Spleen (tissue), 11 donors: Measurements from ENCODE around the gene LYRM4. TPM values are rescaled to one million over a fixed set of nuclear protein-coding genes. Genes with fewer than 3 reads are reported as not detected.

ENCODE experiments used
- DNase-seq: peaks from one replicate; pipeline ENCODE4 v3.0.0-alpha.2; 2020
- H3K27ac ChIP-seq, 8 donors: fragments of 200-600 bp; sonication (generic) in 7 of 8; 1 replicate in 4 of 8; 2 replicates in 4 of 8; pipeline versions ENCODE4 v1.5.0 to v1.8.0; 2016 to 2021; ENCODE audit warnings: inconsistent platforms in 4 of 8, mild to moderate bottlenecking in 4 of 8, moderate library complexity in 1 of 8
- H3K27me3 ChIP-seq, 7 donors: fragments of 200-600 bp; sonication (generic) in 6 of 7; replicated peaks in 1 of 7; 1 replicate in 4 of 7; 2 replicates in 3 of 7; pipeline versions ENCODE4 v1.5.0 to v1.8.0; 2016 to 2021; ENCODE audit warnings: inconsistent platforms in 3 of 7, mild to moderate bottlenecking in 1 of 7
- H3K36me3 ChIP-seq, 6 donors: fragments of 200-600 bp; sonication (generic) in 5 of 6; 1 replicate in 4 of 6; 2 replicates in 2 of 6; pipeline versions ENCODE4 v1.5.0 to v1.8.0; 2016 to 2021; ENCODE audit warnings: inconsistent platforms in 2 of 6
- H3K4me1 ChIP-seq, 6 donors: fragments of 200-600 bp; sonication (generic) in 5 of 6; 1 replicate in 3 of 6; 2 replicates in 3 of 6; pipeline versions ENCODE4 v1.5.0 to v1.8.0; 2016 to 2021; ENCODE audit warnings: inconsistent platforms in 3 of 6
- H3K4me3 ChIP-seq, 8 donors: fragments of 200-600 bp; sonication (generic) in 7 of 8; 1 replicate in 4 of 8; 2 replicates in 4 of 8; pipeline versions ENCODE4 v1.5.0 to v1.8.0; 2016 to 2021; ENCODE audit warnings: inconsistent platforms in 4 of 8, mild to moderate bottlenecking in 4 of 8, moderate library complexity in 2 of 8
- H3K9me3 ChIP-seq, 8 donors: fragments of 200-600 bp; sonication (generic) in 7 of 8; 1 replicate in 4 of 8; 2 replicates in 4 of 8; pipeline versions ENCODE4 v1.5.0 to v1.8.0; 2016 to 2021; ENCODE audit warnings: inconsistent platforms in 4 of 8
- POLR2A ChIP-seq, 3 donors: fragments of 450-650 bp; IDR thresholded peaks; one replicate each; pipeline ENCODE4 v1.5.1; 2017; ENCODE audit warnings: antibody characterized with exemption in 3 of 3, mild to moderate bottlenecking in 1 of 3
- POLR2AphosphoS5 ChIP-seq, 3 donors: sonication (generic); formaldehyde crosslinking; IDR thresholded peaks; one replicate each; pipeline ENCODE4 v1.5.1; 2017; ENCODE audit warnings: antibody characterized with exemption in 3 of 3
- WGBS, 5 donors: extraction: QIAGEN DNeasy Blood & Tissue Kit in 3 of 5; methylation state at CpG; one replicate each; pipeline versions ENCODE4 v1.1.5 to v1.1.7; 2013 to 2018; 5-methylcytosine and 5-hydroxymethylcytosine counted together
- intact Hi-C: fragments of 100-400 bp; cut with DNase I; formaldehyde crosslinking; loops from one replicate; pipeline ENCODE4 v1.15.0; 2023; ENCODE audit warnings: low total_unique reads
- polyA plus RNA-seq, 3 donors: library from polyadenylated mRNA; stranded (reverse); fragments of 200-250 nt; gene quantifications; one replicate each; pipeline ENCODE4 v1.2.1, GENCODE V29; 2013
- total RNA-seq, 7 donors: library from RNA; depleted of rRNA in 3 of 7; stranded (reverse); fragments of >200 nt in 3 of 7; fragmentation: NEBNext Ultra II Directional in 4 of 7; extraction: Animal tissue kit (Norgen Biotek cat#: 25700) in 4 of 7; gene quantifications; one replicate each; pipeline versions ENCODE4 v1.1.0 to v1.2.1, GENCODE V29; 2016 to 2021
- TF ChIP-seq, protein P1 (sequence below), 11 experiments: fragments of 200-600 bp in 7 of 11; fragments of 450-650 bp in 4 of 11; sonication (generic) in 4 of 11; IDR thresholded peaks in 8 of 11; conservative IDR thresholded peaks in 3 of 11; 1 replicate in 7 of 11; 2 replicates in 4 of 11; pipeline versions ENCODE4 v1.4.0 to v1.8.0; 2016 to 2021; ENCODE audit warnings: antibody characterized with exemption in 11 of 11, inconsistent platforms in 4 of 11, mild to moderate bottlenecking in 1 of 11
- donor health status: healthy with polysubstance abuse.
- donor health status: DM: no; HTN: no; CAD: no; lungs with moderate emphysema.
- donor health status: DM: no; HTN: no; CAD: no.
- donor health status: Bipolar disorder and iron deficiency.
- donor health status: healthy.
- donor health status: DM: no; HTN: no; CAD: no.
- donor health status: DM: yes; HTN: yes; CAD: no.

LYRM4 gene
- total and polyA plus RNA-seq, 10 donors = 32.1 to 58.1 (median 38.7) TPM

DNA sequence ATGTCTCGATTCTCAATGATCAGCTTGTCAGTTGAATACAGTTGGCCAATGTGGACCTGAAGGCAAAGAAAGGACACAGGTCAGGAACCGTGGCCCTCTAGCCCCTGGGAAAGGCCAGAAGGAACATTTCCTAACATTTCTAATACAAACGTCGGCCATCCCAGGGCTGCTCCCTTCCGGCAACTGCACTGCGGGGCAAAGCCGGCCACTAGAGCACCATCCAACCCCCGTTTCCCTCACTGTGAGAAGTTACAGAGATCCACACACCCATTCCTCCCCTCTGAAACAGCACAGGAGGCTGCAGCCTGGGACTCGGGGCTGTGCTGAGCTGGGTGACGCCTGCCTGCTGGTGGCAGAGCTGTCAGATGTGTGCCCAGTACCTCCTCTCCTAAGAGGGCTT, 151.3 kb downstream of the LYRM4 start:
- no peak overlapping the region for H3K27ac ChIP-seq
- H3K27me3 ChIP-seq = no peaks in the 10 kb centered on the region
- H3K9me3 ChIP-seq = no peaks in the 10 kb centered on the region
- intact Hi-C loops = no loop called here
- H3K4me1 ChIP-seq = no peaks in the 10 kb centered on the region
- H3K4me3 ChIP-seq = no peak overlapping the region
- peaks cover 0 to 62% (median 12%) of the 10 kb centered on the region in 6 donors for H3K36me3 ChIP-seq
- TF ChIP-seq, protein P1, sequence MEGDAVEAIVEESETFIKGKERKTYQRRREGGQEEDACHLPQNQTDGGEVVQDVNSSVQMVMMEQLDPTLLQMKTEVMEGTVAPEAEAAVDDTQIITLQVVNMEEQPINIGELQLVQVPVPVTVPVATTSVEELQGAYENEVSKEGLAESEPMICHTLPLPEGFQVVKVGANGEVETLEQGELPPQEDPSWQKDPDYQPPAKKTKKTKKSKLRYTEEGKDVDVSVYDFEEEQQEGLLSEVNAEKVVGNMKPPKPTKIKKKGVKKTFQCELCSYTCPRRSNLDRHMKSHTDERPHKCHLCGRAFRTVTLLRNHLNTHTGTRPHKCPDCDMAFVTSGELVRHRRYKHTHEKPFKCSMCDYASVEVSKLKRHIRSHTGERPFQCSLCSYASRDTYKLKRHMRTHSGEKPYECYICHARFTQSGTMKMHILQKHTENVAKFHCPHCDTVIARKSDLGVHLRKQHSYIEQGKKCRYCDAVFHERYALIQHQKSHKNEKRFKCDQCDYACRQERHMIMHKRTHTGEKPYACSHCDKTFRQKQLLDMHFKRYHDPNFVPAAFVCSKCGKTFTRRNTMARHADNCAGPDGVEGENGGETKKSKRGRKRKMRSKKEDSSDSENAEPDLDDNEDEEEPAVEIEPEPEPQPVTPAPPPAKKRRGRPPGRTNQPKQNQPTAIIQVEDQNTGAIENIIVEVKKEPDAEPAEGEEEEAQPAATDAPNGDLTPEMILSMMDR (IDR thresholded peaks at IDR 0.05 in 8 of 11, conservative IDR thresholded peaks at IDR 0.05 in 3 of 11) = no peak
- DNase-seq = no peak
- WGBS, 5 donors = 90 to 98% (median 92%) methylated on average over 9 to 10 of the region's 10 CpGs

DNA sequence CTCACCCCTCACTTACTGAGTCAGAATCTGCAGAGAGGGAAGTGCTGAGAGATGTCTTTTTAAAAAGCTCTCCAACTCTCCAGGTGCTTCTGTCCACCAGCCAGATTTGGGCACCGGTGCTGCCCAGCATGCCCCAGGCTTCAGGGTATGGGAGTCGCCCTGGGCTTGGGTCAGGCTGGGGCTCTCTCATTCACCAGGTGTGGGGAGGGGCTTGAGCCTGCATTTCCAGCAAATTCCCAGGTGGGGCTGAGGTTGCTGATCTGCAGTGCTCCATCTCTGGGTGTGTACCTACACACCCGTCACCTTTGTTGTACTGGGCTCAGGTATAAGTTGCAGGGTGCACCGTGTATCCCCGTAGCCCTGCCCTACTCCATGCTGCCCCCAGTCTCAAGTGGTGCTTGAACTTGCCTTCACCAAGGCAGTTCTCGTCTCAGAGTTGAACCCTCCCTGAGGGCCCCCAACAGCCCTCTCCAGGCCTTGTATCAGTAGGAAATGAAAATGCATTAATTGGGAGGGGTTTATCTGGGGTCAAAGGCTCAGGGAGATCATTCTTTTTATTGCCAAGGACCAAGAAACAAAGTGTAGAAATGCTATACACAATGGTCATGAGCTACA, 152.1 kb downstream of the LYRM4 start:
- H3K36me3 ChIP-seq = peaks cover 0 to 62% (median 12%) of the 10 kb centered on the region in 6 donors
- 80 to 96% (median 95%) methylated on average over 2 to 6 of the region's 6 CpGs for WGBS, 5 donors
- H3K4me3 ChIP-seq = no peak overlapping the region
- H3K27ac ChIP-seq = no peak overlapping the region
- no peaks in the 10 kb centered on the region for H3K9me3 ChIP-seq
- no peaks in the 10 kb centered on the region for H3K4me1 ChIP-seq
- no peaks in the 10 kb centered on the region for H3K27me3 ChIP-seq
- intact Hi-C loops = no loop called here
- TF ChIP-seq POLR2AphosphoS5 (IDR thresholded peaks at IDR 0.05) = no peak
- TF ChIP-seq, protein P1 (IDR thresholded peaks at IDR 0.05 in 8 of 11, conservative IDR thresholded peaks at IDR 0.05 in 3 of 11) = no peak
- TF ChIP-seq POLR2A (IDR thresholded peaks at IDR 0.05) = no peak
- no peak for DNase-seq

DNA sequence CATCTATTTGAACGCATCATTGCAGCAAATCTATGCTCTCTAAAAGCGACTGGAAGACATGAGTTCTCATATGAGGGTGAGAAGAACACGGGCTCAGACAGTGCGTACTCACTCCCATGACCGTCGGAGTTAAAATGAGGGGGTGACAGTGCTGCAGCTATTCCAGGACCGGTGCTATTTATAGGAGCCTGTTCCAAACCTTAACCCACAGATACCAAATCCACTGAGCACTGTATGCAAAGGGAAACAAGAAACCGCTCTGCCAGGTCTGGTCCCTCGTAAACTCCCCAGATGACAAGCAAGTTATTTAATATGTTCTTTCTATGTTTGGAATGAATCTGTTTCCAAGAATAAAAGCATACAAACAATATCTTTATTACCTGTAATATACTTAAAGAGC, 152.7 kb downstream of the LYRM4 start:
- H3K4me1 ChIP-seq = no peaks in the 10 kb centered on the region
- peaks cover 0 to 60% (median 12%) of the 10 kb centered on the region in 6 donors for H3K36me3 ChIP-seq
- H3K27ac ChIP-seq = no peak overlapping the region
- DNase-seq = no peak
- intact Hi-C loops = no loop called here
- H3K4me3 ChIP-seq = no peak overlapping the region
- 79 to 92% (median 85%) methylated on average over 9 of the region's 9 CpGs for WGBS, 5 donors
- no peaks in the 10 kb centered on the region for H3K9me3 ChIP-seq
- TF ChIP-seq POLR2A (IDR thresholded peaks at IDR 0.05) (no peak), POLR2AphosphoS5 (IDR thresholded peaks at IDR 0.05) (no peak)
- TF ChIP-seq, protein P1 (IDR thresholded peaks at IDR 0.05 in 8 of 11, conservative IDR thresholded peaks at IDR 0.05 in 3 of 11) = no peak
- no peaks in the 10 kb centered on the region for H3K27me3 ChIP-seq

DNA sequence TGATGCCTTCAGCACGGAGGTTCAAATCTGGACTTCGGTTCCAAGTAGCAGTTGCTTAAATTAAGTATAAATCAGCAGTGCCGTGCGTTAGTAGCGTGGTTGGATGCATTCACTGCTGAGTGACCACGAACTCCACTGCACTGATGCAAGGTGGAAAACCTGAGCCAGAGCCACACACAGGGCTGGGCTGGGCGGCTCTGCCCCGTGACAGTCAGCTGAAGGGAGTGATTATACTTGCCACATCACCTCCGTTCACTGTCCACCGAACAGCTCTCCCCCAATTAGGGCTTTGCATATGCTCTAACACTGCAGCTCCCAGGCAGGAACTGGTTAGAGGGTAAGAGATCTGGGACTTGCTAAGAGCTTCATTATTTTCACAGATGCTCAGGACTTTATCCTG, 153.4 kb downstream of the LYRM4 start:
- Histone ChIP-seq H3K9me3 (no peaks in the 10 kb centered on the region), H3K27me3 (no peaks in the 10 kb centered on the region), H3K27ac (no peak overlapping the region), H3K4me3 (no peak overlapping the region), H3K4me1 (no peaks in the 10 kb centered on the region), H3K36me3 (peaks cover 0 to 53% (median 12%) of the 10 kb centered on the region in 6 donors)
- 84 to 97% (median 90%) methylated on average over 10 of the region's 10 CpGs for WGBS, 5 donors
- intact Hi-C loops = no loop called here
- DNase-seq = no peak
- TF ChIP-seq, protein P1 (IDR thresholded peaks at IDR 0.05 in 8 of 11, conservative IDR thresholded peaks at IDR 0.05 in 3 of 11) = no peak
- TF ChIP-seq POLR2A (IDR thresholded peaks at IDR 0.05) (no peak), POLR2AphosphoS5 (IDR thresholded peaks at IDR 0.05) (no peak)
